ENCODE data around the gene PHLPP2.

DNA sequence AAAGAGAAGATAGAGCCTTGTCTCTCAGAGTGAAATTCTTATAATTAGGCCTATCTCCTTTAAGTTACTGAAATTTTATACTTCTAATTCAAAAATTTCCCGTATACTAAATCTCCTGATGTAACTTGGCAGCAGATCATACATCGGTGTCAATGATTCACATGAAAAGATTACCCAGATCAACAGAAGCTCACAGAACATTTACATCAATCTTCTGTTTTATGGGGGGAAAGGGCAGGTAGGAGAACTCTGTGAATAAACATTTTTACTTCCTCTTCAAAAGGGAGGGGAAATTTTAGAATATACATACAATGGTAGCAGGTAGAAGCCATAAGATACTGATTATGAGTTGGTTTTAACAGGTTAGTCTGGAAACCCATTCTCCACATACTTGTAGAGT, 43.1 kb downstream of the PHLPP2 start:
- TF ChIP-seq, protein P1, sequence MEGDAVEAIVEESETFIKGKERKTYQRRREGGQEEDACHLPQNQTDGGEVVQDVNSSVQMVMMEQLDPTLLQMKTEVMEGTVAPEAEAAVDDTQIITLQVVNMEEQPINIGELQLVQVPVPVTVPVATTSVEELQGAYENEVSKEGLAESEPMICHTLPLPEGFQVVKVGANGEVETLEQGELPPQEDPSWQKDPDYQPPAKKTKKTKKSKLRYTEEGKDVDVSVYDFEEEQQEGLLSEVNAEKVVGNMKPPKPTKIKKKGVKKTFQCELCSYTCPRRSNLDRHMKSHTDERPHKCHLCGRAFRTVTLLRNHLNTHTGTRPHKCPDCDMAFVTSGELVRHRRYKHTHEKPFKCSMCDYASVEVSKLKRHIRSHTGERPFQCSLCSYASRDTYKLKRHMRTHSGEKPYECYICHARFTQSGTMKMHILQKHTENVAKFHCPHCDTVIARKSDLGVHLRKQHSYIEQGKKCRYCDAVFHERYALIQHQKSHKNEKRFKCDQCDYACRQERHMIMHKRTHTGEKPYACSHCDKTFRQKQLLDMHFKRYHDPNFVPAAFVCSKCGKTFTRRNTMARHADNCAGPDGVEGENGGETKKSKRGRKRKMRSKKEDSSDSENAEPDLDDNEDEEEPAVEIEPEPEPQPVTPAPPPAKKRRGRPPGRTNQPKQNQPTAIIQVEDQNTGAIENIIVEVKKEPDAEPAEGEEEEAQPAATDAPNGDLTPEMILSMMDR (IDR thresholded peaks at IDR 0.05) = no peak
- TF ChIP-seq POLR2A (IDR thresholded peaks at IDR 0.05) = no peak
